ENCODE results near the gene BAIAP2.
"Not testable (repeated sequence)": the region's sequence is repeated elsewhere in the genome, so short reads cannot be mapped to it uniquely, and the experiment has no call there.

BAIAP2 gene

DNA sequence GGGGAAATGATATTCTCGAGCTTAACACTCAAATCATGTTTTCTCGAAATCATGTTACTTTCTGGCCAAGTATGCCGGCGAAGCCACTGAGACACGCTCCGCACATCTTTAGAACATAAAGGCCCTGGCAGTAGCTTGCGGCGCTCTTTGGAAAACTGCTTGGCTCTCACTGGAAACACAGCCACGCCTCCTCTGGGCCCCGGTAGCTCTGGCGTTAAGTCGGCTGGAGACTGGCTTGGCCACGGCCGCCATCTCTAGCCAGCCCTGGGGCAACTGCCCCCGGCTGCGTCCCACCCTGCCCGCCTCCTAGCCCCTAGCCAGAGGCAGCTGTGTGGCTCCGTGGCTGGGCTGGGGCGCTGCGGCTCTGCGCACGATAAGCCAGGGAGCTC, 9.2 kb upstream of the BAIAP2 start:
- no peak for DNase-seq

DNA sequence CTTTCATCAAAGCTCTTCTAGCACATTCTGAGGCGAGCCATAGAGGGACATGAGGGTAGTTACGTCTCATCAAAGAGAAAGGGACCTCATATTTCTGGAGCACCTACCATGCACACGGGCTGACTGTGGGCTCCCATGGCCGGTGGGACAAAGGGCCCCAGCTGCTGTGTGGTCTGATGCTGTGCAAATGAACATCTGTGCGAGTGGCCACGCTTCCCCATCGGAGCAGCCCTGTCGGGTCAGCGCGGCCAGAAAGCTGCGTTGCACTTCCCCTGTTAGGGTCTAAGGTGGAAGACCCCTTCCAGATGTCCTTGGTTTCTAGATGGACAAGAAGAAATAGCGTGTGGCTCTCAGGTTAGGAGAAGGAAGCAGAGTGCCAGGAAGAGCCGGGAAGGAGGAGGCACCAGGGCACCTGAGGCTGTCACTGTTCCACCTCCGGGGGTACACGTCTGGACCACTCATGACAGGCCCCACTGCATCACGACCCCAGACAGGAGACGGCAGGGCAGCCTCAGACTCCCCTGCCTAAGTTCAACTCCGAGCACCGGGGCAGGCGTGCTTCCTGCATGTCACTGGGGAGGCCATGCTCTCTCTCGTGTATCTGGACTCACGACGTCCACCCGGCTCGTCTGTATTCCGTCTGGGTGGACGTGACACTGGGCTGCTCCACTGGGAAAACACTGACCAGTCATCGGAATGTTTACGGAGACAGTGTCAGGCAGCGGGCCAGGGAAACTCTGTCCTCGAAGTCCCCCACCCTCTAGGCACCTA, 8.5 kb upstream of the BAIAP2 start:
- DNase-seq = no peak

DNA sequence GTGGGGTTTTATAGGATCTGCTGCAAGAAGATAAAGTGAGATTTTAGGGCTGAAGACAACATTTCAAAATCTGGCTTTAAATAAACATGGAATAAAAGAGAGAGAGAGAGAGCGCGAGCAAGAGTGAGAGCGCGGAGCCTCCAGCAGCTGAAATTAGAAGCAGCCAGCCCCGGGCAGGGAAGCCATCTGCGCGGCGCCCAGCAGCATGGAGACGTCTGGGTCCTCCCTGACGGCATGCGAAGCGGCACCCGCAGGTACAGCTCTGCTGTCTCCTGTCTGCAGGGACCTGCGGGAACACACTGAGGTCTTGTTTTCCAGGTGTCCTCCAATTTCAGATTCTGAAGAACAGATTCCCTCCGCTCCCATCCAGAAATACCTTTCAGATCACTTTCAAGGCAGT, 7.9 kb upstream of the BAIAP2 start:
- no peak for DNase-seq

DNA sequence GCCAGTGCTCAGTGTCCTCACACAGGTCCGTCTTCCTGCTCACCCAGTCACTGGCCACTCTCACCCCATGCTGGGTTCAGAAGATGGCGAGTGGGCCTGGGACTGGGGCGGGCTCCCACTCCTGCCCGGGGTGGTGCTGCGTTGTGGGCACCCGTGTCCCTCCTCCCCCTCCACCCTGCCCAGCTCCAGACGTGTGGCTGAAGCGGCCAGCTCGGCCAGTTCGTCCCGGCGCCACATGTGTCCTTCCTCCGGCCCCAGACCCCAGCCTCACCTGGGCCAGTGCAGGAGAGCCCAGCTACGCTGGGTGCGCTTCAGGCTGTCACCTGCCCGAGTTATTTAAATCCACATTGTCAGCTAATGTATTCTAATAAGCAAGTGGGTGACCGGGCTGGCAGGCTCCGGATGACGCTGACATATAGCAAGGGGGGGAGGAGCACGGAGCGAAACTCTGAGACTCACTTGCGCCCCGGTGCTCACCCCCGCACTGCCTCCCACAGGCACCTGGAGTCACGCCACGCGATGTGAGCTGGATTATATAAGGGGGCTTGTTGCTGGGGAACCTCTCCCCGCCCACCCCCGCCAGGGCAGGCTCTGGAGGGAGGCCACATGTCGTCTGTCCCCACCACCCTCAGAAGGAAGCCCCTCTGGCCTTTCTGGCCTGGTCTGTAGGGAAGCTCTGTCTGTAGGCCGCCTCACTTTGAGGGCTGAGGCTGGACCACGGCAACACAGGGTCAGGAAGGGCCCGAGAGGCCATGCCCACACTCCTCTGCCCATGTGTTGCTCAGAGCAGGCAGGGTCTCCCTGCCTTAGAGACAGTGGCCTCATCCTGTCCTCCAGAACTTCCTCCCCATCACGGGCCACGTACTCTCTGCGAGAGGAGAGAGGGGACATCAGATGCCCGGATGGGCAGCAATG, 7.1 kb upstream of the BAIAP2 start:
- no peak for DNase-seq

DNA sequence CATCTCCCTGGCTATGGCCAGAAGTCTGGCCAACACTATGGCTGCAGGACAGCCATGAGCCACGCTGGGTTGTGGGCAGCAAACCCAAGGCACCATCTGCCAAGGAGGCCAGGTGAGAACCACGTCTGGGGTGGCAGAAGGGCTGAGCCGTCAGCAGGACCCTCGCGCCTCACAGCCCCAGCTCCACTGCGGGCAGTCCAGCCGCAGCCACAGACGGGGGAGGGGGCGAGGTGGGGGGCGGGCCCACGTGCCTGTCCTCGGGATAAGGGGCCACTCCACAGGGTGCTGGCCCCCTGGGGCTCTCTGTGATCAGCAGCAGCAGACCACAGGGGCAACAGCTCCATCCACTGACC, 6.5 kb upstream of the BAIAP2 start:
- DNase-seq = no peak

DNA sequence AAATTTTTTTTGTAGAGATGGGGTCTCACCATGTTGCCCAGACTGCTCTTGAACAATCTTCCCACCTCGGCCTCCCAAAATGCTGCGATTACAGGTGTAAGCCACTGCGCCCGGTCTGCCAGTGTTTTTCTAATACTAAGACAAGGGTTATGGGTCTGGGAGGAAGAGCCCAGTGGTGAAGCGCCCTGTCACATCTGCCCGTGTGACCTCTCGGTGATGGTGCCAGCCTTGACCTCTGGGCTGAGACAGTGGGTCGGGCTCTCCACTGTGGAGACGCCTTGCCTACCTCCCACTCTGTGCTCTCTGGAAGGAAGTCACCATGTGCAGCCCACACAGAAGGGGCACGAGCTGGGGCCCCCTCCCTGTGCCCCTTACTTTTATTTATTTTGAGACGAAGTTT, 5.1 kb upstream of the BAIAP2 start:
- DNase-seq = no peak

DNA sequence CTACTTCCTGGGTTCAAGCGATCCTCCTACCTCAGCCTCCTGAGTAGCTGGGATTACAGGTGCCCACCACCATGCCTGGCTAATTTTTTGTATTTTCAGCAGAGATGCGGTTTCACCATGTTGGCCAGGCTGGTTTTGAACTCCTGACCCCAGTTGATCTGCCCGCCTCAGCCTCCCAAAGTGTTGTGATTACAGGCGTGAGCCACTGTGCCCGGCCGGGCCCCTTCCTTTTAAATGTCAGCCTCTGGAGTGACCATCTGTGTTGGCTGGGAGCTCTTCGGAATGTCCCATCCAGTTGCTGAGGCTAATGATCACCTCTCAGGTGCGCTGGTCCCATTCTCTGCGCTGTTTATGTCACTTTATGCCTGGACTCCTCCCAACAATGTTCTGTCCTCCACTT, 4.6 kb upstream of the BAIAP2 start:
- not testable (repeated sequence) for DNase-seq

DNA sequence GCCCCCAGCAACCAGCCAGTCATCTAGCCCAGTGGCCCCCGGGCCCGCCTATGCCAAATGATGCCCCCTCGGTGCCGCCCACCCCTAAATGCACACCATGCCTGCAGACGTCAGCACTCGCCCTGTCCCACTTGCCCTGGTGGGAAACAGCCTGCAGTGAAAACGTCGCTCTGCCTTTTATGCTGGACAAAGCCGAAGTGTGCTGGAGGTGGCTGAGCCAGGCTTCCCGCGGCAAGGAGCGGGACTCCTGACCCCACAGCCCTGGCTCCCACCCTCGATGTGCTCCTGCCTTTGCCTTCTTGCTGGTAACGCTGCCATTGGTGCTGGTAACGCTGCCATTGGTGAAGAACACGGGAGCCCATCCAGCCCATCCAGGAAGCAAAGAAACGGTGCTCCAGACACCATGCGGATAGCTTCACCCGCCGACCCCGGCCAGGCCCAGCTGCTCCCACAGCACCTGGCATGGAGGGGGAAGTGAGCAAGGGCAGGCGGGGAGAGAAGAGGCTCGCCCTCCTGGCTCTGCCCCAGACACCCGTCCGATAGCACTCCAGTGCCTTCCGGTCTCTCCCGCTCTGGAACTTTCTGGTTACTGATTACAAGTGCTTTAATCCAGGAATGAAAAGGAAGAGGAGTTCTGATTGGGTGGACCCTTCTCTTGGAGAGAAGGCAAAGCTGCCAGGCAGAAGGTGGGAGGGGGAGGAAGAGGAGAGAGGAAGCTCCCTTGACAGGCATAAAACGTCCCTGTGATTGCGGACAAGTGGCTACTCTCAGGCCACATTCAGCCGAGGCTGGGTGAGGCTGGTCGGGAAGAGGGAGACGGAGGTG, 4.0 kb upstream of the BAIAP2 start:
- no peak for DNase-seq

DNA sequence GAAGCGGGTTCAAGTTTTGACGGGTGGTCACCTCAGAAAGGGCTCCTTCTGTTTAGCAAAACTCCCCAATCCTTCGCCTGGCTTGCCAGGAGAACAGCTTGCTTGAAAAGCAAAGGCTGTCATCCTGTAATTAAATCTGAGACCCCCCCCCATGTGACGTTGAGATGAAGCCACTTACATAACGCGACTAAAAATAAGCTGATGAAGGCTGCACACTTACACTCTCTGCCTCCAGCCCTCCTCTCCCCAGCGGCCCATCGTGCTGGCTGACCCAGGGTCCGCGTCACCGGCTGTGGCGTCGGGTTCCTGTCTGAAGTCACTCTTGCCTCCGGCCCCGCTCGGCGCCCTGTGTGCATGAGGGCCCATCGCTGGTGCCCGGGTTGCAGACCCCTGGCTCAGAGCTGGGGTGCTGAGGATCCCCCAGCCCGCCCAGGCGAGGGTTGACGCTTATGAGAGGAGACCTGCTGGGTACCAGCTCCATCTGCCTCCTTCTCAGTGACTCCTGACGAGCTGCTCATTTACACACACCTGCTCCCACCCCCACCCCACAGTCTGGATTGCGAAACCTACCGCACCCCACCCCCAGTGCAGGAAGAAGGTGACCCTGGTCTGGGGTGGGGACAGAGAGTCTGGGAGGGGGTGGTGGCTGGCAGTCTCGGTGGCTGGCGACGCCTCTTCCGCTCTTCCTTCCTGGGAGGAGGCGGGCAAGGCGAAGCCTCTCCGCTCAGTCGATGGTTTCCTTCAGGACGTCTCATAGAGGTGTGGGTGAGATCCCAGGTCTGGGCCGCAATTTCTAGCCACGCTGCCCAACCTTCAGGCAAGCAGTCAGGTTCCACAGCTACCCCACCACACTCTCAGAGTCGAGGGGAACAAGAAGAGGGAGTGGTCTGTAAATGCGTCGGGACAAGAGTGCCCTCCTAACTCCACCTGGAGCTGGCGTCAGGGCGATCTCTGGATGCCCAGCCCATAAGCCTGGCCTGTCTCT, 3.1 kb upstream of the BAIAP2 start:
- no peak for DNase-seq

DNA sequence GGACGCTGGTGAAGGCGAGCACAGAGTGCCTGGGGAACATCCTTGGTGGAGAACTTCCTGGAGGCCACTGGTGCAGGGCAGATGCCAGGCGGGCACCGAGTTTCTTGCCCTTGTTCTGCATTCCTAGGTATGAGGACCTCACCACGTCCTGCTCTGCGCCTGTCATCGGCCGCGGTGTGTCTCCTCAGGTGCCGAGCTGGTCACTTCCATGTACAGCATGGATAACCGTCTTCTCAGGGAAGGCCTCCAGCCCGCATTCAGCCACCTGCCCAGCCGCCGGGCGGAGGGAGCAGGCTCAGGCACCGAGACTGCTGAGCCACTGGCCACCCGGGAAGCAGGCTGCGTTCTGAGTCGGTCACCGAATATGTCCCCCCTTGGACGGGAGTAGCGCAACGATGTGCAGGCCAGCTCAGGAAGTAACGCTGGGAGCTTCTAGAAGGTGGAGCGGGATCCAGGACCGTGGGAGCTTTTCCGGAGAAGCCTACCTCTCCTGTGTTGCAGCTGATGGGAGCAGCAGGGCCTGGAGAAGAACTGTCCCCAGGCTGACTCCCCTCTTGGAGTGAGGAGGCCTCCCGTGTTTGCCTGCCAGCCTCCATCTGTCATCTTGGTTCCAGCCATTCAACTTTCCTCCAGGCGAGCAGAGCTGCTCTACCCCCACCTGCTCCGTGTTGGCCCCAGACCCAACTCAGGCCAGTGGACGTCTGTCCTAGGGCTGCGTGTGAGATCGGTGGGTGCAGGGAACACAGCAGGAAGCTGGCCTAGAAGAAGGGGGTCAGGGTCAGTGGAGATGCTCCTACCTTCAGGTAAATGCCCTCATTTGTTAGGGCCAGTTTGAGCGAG, 2.1 kb upstream of the BAIAP2 start:
- no peak for DNase-seq

DNA sequence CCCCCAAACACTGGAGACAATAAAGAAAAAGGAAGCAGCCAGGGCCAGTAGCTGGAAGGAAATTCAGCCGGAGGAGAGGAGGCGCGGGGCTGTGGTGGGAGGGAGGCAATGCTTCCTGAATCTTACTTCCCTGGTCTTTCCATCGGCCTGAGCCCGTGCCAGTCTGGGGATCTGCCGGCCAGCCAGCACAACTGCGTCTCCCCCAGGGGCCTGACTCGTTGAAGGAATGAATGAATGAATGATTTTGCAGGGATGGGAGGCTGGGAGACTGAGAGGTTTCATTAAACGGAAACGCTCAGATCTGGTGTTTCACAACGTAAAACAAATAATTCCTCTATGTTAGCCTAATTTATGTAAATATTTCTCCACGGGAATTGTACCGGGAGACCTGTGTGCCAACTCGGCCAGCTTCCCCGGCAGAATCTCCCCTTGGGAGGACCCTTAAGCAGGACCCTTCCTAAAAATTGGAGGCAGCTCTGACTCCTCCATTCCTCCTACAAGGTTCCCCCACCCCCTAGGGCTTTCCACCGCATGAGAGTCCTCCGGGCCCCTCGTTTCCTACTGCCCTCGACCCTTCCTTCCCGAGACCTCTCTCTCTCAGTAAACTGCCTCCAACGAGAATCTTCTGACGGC, 1.3 kb upstream of the BAIAP2 start:
- DNase-seq = no peak

DNA sequence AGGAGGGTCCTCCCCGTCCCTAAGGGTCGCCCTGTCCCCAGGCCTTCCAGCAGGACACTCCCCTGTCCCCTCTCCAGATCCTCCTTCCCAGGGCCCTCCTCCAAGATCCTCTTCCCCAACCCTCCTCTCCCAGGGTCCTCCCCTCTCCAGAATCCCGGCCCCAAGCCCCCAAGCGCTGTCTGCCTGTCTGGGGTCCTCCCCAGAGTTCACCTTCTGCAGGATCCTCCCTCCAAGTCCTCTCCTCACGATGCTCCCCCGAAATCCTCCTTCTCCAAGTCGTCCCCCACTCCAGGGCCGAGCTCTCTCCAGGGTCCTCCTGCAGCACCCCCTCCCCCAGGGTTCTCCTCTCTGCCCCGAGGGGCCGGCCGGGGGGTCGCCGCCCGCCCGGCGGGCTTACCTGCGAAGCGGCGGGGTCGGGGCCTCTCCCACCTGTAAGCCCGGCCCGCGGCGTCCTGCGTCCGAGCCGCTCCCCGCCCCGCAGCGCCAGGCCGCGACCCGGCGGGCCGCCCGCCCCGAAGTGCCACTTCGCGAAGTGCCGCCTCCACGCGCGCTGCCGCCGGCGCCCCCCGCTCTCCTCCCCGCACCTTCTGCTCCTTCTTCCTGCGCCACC, 678 bp upstream of the BAIAP2 start:
- no peak for DNase-seq

DNA sequence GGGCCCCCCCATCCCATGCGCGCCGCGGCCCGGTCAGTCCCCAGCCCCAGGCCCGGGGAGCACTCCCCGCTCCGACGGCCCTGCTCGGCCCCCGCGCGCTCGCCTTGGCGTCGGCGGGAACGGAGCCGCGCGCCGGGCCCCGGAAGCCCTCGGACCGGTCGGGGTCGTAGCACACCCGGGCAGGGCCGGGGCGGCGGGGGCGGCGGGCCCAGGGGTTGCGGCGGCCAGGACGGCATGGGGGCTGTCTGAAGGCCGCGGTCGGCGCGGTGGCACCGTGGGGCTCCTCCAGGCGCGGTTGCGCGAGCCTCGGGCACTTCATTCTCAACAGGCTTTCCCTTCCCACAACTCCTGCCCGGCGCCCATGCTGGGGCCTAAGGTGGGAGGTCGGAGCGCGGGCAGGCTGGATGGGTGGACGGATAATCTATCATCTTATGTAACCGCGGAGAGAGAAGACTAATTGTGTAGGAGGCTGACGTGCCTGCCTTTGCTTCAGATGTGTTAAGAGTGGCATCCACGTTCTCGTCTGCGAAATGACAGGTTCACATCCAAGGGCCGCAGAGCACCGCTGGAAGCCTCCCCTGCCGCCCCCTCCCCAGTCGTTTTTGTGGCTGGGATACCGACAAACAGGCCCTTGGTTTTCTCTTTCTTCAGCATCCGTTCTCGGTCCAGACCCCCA, 708 bp downstream of the BAIAP2 start:
- DNase-seq = no peak

DNA sequence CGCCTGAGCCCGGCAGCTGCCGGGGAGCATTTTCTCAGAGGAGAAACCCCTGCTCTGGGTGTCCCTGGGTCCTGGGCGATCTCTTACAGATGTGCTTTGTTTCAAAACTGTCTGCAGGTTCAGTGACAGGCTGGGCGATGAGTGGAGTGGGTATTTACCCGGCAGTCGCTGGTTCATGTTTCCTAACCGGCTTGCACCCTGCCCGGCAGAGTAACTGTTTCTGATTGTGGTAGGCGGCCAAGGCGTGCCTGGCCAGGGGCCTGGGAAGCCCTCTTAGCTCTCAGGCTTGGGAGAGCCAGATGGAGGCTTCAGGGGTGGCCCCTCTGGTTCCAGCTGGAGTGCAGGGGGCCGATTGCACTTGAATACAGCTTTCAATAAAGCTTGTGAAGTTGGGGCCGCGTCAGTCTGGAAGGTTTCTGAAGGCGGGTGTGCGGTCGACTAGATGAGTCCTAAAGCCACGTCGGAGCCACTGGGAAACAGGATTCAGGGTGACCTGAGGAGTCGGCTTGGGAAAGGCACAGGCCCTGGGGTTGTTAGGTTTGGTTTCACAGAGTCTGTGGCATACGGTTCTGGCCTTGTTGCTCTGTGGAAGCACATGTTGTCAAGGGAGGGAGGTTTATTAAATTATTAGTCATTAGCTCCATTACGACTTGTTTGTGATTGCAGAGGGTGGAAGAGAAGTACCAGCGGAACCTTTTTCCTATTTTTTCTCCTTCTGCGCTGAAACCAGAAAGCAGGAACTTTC, 1.4 kb downstream of the BAIAP2 start:
- DNase-seq = no peak

DNA sequence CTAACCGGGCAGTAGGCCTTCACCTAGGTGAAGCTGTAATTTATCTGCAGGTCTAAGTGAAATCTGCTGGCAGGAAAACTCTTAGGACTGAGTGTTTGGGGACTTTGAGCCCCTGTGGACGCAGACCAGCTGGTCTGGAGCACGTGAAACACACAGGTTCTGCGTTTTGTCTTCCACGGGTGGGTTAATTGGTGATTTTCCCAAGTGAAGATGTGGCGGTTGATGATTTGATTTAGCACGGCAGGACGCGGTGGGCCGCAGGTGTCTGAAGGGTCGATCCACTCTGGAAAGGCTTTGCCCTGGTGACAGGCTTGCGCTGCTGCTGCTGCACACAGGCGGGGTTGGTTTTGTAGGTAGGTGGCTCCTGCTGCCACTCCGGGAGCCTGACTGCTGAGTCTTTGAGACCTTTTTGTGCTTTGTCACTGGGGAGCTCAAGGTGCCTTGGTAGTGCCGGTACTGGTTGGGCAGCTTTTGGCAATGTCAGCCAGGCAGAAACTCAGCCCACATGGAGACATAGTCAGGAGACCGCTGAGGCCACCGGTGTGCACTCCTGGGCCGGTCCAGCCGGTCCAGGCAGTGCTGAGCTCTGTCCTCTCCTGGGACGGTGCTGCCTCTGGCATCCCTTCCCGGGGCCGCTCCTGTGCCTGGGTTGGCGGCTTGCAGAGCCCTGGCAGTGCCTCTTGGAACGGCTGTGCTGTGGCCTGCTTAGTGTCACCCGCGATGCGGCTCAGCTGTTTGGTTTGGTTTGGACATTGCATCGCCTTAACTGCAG, 2.3 kb downstream of the BAIAP2 start:
- DNase-seq = no peak

DNA sequence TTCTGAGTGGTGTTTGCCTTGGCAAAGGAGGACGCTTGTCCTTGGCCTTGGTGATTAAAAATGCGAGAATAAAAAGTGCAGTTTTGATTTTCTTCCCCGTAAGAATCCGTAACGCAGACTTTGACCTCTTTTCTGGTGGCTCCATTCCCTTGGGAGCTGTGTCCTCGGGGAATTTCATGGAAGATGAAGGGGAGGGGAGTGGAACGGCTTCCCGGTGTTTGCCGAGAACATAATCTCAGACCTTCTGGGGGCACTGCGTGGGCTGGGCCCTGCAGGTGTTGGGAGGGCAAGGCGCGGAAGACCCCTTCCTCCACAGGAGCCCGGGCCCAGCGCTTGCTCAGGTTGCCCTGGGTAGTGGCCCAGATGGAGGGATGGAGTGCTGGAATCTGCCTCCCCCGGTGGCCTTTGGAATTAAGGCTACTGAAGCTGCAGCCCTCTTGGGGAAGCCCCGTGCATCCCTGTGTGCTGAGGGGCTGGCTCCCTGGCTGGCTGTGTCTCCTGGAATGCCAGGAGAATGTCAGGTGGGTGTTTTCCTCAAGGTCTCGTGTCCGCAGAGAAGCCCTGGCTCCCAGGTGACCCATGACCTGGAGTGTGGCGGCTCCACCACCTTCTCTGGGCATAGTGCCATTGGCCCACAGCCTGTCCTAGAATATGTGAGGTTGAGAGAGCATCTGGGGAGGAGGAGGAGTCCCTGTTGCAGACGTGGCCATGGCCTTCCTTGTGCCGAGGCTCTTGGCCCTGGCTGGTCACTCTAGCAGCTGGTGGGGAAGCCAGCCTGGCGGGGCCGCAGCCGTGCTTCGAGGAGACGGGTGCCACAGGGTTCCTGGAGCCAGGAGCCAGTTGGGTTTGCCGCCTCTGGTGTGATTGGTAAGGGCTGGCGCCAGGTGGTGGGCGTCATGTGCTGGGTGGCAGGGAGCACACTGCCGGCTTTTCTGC, 3.1 kb downstream of the BAIAP2 start:
- no peak for DNase-seq

DNA sequence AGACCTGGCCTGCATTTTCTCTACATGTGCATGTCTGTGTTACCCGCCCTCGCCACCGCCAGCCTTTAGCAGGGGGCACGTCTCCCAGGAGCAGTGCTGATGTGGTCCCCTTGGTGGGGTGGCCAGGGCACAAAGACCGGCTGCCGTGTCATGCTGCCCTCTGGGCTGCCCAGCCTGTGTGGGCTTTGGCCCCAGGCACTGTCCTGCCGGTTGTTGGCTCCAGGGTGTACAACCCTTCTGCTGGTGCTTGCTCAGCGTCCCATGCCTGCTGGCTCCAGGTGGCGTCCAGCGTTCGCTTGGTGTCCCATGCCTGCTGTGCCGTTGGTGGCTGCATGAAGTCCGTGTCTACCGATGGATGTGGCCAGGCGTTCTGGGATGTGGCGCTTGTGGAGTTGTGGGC, 4.1 kb downstream of the BAIAP2 start:
- DNase-seq = no peak

Measured in SIG-M5 (cell line).